ENCODE measurements around the gene NT5M. TPM values are rescaled to one million over a fixed set of nuclear protein-coding genes. Genes with fewer than 3 reads are reported as not detected.

NT5M gene
- total RNA-seq, 1 donor from 2014 or later: 1.5 TPM

GRCh38 chr17:17256316-17256715, 46.9 kb upstream of the NT5M start:
- Histone ChIP-seq H3K27ac (ENCODE audit: low read depth, low read length) (no peak overlapping the region), H4K20me1 (ENCODE audit: insufficient read depth, low read length) (peaks cover 6% of the 10 kb centered on the region), H3K36me3 (ENCODE audit: insufficient read depth, low read length) (peaks cover 48% of the 10 kb centered on the region), H3K4me2 (ENCODE audit: low read length) (no peak overlapping the region), H3K4me1 (ENCODE audit: insufficient read depth, low read length) (no peaks in the 10 kb centered on the region), H3K9me3 (ENCODE audit: insufficient read depth, low read depth, low read length) (no peaks in the 10 kb centered on the region), H3K4me3 (ENCODE audit: insufficient read depth, low read depth, low read length) (no peak overlapping the region), H2AFZ (ENCODE audit: low read depth, low read length) (no peak overlapping the region), H3K9ac (ENCODE audit: low read length) (no peak overlapping the region), H3K79me2 (ENCODE audit: insufficient read depth, low read length) (no peaks in the 10 kb centered on the region), H3K27me3 (ENCODE audit: insufficient read depth, low read length) (no peaks in the 10 kb centered on the region)
- no peak for FAIRE-seq
- Mint-ChIP-seq H3K27me3 (ENCODE audit: low read depth, unreplicated experiment) (no peaks in the 10 kb centered on the region), H3K36me3 (ENCODE audit: low read depth, unreplicated experiment) (peaks cover 25% of the 10 kb centered on the region), H3K4me1 (ENCODE audit: low read depth, unreplicated experiment) (no peaks in the 10 kb centered on the region), H3K4me3 (ENCODE audit: unreplicated experiment) (no peak overlapping the region), H3K9me3 (ENCODE audit: unreplicated experiment) (no peaks in the 10 kb centered on the region), H3K27ac (ENCODE audit: unreplicated experiment) (no peak overlapping the region)
- TF ChIP-seq EZH2 (IDR thresholded peaks at IDR 0.05; ENCODE audit: insufficient read depth, low read length) (no peak), CTCF (IDR thresholded peaks at IDR 0.05; ENCODE audit: insufficient read depth, low read depth, low read length) (no peak)
- no peak for DNase-seq (ENCODE audit: low read depth)

GRCh38 chr17:17258011-17258410, 45.2 kb upstream of the NT5M start:
- Mint-ChIP-seq H3K9me3 (ENCODE audit: unreplicated experiment) (no peaks in the 10 kb centered on the region), H3K27ac (ENCODE audit: unreplicated experiment) (no peak overlapping the region), H3K4me3 (ENCODE audit: unreplicated experiment) (no peak overlapping the region), H3K27me3 (ENCODE audit: low read depth, unreplicated experiment) (no peaks in the 10 kb centered on the region), H3K4me1 (ENCODE audit: low read depth, unreplicated experiment) (no peaks in the 10 kb centered on the region), H3K36me3 (ENCODE audit: low read depth, unreplicated experiment) (peaks cover 23% of the 10 kb centered on the region)
- Histone ChIP-seq H3K9ac (ENCODE audit: low read length) (no peak overlapping the region), H3K4me2 (ENCODE audit: low read length) (no peak overlapping the region), H3K36me3 (ENCODE audit: insufficient read depth, low read length) (peaks cover 43% of the 10 kb centered on the region), H3K79me2 (ENCODE audit: insufficient read depth, low read length) (no peaks in the 10 kb centered on the region), H3K9me3 (ENCODE audit: insufficient read depth, low read depth, low read length) (no peaks in the 10 kb centered on the region), H2AFZ (ENCODE audit: low read depth, low read length) (no peak overlapping the region), H3K27ac (ENCODE audit: low read depth, low read length) (no peak overlapping the region), H3K4me1 (ENCODE audit: insufficient read depth, low read length) (no peaks in the 10 kb centered on the region), H3K4me3 (ENCODE audit: insufficient read depth, low read depth, low read length) (no peak overlapping the region), H4K20me1 (ENCODE audit: insufficient read depth, low read length) (peaks cover 10% of the 10 kb centered on the region), H3K27me3 (ENCODE audit: insufficient read depth, low read length) (no peaks in the 10 kb centered on the region)
- TF ChIP-seq EZH2 (IDR thresholded peaks at IDR 0.05; ENCODE audit: insufficient read depth, low read length): no peak
- FAIRE-seq (no peak), DNase-seq (ENCODE audit: low read depth) (no peak)

GRCh38 chr17:17258998-17259397, 44.2 kb upstream of the NT5M start:
- no peaks in the 10 kb centered on the region for H3K9me3 ChIP-seq (ENCODE audit: insufficient read depth, low read depth, low read length)
- Mint-ChIP-seq H3K27ac (ENCODE audit: unreplicated experiment) (no peak overlapping the region), H3K4me1 (ENCODE audit: low read depth, unreplicated experiment) (no peaks in the 10 kb centered on the region), H3K27me3 (ENCODE audit: low read depth, unreplicated experiment) (no peaks in the 10 kb centered on the region), H3K9me3 (ENCODE audit: unreplicated experiment) (no peaks in the 10 kb centered on the region), H3K36me3 (ENCODE audit: low read depth, unreplicated experiment) (peaks cover 26% of the 10 kb centered on the region), H3K4me3 (ENCODE audit: unreplicated experiment) (peak overlapping the region; percentile 4)
- DNase-seq (ENCODE audit: low read depth): no peak
- FAIRE-seq: no peak
- H3K79me2 ChIP-seq (ENCODE audit: insufficient read depth, low read length): no peaks in the 10 kb centered on the region
- no peaks in the 10 kb centered on the region for H3K27me3 ChIP-seq (ENCODE audit: insufficient read depth, low read length)
- TF ChIP-seq EZH2 (IDR thresholded peaks at IDR 0.05; ENCODE audit: insufficient read depth, low read length) (no peak), CTCF (IDR thresholded peaks at IDR 0.05; ENCODE audit: insufficient read depth, low read depth, low read length) (no peak)
- no peak overlapping the region for H3K4me3 ChIP-seq (ENCODE audit: insufficient read depth, low read depth, low read length)
- H3K27ac ChIP-seq (ENCODE audit: low read depth, low read length): no peak overlapping the region
- no peak overlapping the region for H3K4me2 ChIP-seq (ENCODE audit: low read length)
- H4K20me1 ChIP-seq (ENCODE audit: insufficient read depth, low read length): peaks cover 10% of the 10 kb centered on the region
- no peaks in the 10 kb centered on the region for H3K4me1 ChIP-seq (ENCODE audit: insufficient read depth, low read length)
- peaks cover 39% of the 10 kb centered on the region for H3K36me3 ChIP-seq (ENCODE audit: insufficient read depth, low read length)
- H2AFZ ChIP-seq (ENCODE audit: low read depth, low read length): no peak overlapping the region
- no peak overlapping the region for H3K9ac ChIP-seq (ENCODE audit: low read length)

Measured in astrocyte (in vitro differentiated cells and primary cell).